ENCODE results near the gene PHLPP2.
A peak's percentile ranks its signal among the peaks of the same experiment; 100 is the strongest.

The PHLPP2 gene, protein sequence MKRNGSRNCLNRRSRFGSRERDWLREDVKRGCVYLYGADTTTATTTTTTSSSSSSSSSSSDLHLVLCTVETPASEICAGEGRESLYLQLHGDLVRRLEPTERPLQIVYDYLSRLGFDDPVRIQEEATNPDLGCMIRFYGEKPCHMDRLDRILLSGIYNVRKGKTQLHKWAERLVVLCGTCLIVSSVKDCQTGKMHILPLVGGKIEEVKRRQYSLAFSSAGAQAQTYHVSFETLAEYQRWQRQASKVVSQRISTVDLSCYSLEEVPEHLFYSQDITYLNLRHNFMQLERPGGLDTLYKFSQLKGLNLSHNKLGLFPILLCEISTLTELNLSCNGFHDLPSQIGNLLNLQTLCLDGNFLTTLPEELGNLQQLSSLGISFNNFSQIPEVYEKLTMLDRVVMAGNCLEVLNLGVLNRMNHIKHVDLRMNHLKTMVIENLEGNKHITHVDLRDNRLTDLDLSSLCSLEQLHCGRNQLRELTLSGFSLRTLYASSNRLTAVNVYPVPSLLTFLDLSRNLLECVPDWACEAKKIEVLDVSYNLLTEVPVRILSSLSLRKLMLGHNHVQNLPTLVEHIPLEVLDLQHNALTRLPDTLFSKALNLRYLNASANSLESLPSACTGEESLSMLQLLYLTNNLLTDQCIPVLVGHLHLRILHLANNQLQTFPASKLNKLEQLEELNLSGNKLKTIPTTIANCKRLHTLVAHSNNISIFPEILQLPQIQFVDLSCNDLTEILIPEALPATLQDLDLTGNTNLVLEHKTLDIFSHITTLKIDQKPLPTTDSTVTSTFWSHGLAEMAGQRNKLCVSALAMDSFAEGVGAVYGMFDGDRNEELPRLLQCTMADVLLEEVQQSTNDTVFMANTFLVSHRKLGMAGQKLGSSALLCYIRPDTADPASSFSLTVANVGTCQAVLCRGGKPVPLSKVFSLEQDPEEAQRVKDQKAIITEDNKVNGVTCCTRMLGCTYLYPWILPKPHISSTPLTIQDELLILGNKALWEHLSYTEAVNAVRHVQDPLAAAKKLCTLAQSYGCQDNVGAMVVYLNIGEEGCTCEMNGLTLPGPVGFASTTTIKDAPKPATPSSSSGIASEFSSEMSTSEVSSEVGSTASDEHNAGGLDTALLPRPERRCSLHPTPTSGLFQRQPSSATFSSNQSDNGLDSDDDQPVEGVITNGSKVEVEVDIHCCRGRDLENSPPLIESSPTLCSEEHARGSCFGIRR (N-terminal part only)

DNA sequence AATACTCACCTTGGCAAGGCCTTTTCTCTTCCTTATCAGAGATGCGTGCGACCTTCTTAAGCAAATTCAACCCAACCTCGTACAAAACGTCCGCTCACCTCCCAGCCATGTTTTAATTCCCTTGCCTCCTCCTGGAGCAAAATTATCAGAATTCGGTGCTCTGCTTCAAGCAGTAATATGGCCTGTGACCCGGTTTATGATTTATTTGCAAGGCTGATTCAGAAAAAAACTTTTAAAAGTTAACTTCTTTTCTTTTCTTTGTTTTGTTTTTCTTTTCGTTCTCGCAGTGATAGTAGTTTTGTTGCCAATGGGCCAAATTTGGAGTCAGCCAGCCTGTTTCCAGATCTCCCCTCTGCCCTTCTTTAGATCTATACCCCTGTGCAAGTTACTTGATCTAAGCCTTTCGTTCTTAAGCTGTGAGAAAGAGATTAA lies at the start of gene PHLPP2:
Gene PHLPP2, minus strand, starts transcription at position 382 of the 432 bp plus-strand sequence. CDS start 9,906 bp downstream, outside the sequence.
- no peak for DNase-seq (ENCODE audit: low read depth)

DNA sequence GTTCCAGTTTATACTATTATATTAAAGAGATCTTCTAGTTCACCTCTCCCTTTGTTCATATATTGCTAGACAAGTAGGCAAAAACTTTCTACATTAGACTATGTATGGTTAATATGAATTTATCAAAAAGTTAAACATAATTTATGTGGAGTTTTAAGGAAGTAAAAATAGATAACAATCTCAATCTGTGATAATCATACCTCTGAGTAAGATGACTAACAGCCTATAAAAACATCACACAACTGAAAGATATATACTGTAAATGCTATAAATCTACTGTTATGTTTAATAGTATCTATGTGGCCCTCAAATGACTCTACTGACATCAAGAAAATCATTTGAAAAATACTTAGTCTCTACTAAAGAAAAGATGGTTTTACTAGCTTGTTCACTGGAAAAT lies 47.1 kb upstream of the PHLPP2 start:
- no peak for DNase-seq (ENCODE audit: low read depth)

DNA sequence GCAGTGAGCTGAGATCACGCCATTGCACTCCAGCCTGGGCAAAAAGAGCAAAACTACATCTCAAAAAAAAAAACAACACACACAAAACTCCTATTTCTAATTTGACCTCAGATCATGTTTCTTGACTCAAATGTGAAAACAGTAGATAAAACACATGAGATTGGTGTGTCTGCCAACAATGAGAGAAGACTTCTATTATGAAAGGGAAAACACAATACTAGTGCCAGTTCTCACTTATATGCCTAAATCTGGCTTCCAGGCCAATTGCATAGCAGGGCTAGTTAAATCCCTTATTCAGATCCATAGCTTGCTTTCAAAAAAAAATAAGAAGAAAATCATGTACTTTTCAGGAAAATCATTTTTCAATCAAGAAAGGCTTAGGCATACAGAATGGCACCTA lies 44.7 kb upstream of the PHLPP2 start:
- peak; percentile 1 for DNase-seq (ENCODE audit: low read depth)

DNA sequence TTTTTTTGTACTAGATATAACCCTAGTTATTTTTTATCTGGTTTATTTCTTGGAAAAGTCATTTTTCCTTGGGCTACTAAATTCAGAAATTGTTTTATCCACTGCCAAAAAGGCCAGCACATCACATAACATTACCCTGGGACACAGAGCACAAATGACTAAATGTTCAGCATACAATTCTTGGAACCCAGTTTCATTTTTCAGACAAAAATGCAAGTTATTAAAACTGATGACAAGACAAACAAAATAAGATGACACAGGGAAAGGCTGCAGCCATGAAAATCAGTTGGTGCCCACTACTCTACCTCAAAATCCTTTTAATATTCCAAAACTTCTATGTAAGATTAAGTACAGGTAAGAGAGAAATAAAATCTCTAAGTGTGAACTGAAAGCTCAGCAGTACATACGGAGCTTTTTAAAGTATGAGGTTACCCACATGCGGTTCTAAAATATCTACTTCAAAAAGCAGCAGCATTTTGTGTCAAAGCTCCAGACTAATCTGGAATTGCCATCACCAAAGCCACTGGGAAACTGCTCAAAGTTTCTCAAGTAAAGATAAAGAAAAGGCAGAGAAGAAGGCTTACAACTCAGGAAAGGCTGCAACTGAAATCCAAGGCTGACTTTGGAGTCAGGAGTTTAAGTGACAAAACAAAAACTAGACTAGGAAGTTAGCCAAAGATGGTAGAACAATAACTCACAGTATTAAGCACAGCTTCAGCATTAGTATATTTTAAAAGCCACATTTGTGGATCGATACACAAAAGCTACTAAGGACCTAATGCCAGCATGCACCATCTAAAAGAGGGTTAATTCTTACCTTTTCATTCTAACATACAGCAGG lies 42.8 kb upstream of the PHLPP2 start:
- DNase-seq (ENCODE audit: low read depth) = no peak

DNA sequence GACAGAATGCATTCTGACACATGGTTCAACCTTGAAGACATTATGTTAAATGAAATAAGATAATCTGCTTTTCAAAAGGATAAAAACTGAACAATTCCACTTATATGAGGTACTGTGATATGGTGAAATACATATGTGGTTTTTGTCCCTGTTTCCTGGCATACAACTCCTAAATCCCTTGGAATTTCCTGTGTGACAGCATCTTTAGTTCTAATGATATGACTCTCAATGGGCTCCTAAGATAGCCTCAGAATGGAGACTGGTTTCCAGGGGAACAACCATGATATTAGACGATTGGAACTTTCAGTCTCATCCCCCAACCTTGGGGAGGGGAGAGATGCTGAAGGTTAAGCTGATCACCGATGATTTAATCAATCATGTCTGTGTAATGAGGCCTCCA lies 37.7 kb upstream of the PHLPP2 start:
- no peak for DNase-seq (ENCODE audit: low read depth)

DNA sequence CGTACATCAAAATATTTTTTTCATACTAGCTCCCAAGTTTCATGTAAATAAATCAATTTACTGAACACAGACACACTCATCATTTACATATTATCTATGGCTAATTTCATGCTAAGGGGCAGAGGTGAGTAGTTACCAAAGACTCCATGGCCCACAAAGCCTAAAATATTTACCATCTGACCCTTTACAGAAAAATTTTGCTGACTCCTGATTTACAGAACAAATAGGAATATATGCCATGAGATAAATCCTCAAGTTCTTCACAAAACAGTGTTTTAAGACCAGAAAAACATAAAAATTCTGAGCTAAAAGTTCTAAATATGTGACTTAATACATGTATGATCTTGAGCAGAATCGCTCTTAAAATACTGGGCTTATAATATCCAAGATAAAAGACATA lies 36.6 kb upstream of the PHLPP2 start:
- no peak for DNase-seq (ENCODE audit: low read depth)

DNA sequence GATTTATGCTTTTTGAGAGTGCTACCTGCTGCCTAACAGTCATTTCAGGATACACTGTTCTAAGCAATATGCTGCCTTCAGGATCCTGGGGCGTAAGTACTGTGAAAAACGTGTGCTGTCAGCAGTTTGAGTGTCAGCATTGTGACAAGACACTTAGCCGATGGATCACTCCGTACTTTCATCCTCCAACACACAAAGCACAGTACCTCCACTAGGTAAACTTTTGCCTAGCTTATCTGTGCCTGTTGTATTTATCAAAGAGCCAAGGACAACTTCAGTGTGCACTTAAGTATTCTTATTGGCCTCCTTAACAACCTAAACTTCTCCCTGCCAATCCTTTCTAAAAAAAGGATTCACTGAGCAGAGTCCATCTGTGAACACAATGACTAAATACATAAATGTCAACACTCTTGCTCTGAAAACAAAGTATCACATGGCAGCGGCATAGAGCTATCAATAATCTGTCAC lies 33.8 kb upstream of the PHLPP2 start:
- DNase-seq (ENCODE audit: low read depth) = no peak

DNA sequence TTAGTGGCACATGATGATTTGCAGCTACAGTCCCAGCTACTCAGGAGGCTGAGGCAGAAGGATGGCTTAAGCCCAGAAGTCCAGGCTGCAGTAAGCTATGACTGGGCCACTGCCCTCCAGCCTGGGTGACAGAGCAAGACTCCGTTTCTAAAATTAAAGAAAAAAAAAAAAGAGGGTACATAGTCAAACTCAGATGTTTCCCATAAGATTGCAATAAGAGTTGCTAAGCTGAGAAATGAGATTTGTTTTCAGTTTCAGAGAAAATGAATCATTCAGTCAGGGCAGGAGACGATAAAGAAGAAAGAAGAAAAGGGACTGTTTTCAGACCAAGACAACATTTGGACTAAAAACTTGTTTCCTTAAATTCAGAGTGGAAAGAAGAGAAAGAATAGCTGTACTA lies 30.2 kb upstream of the PHLPP2 start:
- DNase-seq (ENCODE audit: low read depth) = no peak

DNA sequence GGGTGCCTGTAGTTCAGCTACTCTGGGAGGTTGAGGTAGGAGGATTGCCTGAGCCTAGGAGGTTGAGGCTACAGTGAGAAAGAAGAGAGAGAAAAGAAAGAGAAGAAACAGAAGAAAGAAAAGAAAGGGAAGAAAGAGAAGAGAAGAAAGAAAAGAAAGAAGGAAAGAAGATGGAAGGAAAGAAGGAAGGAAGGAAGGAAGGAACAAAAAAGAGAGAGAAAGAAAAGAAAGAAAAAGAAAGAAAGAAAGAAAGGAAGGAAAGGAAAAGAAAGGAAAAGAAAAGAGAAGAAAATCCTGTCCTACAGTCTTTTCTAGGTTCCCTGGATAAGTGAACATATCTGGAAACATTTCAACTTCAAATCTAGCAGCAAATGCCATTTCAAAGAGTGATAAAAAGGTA lies 29.6 kb upstream of the PHLPP2 start:
- no peak for DNase-seq (ENCODE audit: low read depth)

DNA sequence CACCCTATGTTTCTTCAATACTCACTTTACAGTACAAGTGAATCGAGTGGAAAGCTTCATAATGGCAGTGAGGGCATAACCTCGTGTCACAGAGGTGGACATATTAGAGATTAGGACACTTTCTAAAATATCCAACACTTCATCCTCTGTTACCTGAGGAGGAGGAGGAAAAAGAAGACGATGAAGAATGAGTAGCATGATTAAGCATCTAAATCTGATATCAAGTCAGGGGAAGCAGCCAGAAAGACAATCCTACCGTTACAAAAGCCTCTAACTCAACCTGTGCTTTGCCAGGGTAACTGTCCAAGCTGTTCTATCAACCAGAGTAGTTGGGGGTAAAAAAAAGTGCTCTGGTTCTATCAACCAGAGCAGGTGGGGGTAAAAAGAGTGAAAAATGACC lies 23.7 kb upstream of the PHLPP2 start:
- DNase-seq (ENCODE audit: low read depth) = no peak

DNA sequence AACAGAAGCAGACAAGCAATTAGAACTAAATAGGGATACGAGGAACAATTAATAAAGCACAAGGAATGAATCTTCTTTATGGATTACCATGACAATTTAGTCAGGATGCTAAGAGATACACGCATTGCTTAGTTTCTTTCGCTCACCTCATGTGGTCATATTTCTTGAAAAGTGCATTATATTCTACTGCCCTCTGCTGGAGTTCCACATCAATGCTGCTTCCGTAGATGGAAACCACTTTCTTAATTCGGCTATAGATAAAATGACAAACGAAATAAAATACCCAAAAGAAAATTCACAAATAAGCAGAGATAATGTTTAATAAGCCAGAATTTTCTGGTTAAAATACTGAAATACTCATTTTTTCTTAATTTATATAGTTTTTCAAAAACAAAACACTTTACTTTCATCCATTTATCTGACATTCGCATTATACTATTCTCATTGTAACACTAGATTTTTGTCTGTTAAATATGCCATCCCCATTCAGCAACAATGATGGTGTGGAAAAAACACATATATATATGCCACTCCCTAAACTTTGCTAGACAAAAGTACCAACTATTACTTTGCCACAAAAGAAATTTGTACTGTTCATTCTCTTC lies 22.0 kb upstream of the PHLPP2 start:
- DNase-seq (ENCODE audit: low read depth) = no peak

DNA sequence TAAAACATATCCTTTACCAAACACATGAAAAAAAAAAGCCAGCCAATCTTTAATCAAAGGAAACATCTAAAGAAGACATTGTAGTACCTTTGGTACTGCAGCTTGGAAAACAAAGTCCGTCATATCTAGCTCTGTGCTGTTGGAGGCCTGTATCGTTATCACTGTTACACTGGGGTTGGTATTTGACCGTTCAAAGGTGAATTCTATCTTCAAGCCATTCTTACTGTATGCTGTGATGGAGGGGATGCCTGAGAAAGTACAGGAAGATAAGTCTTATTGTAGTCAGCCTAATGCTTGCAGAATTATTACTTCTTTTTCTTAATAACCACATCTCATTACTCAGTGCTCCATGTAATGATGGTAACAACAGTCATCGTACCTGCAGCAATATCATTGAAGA lies 14.4 kb upstream of the PHLPP2 start:
- DNase-seq (ENCODE audit: low read depth) = no peak

DNA sequence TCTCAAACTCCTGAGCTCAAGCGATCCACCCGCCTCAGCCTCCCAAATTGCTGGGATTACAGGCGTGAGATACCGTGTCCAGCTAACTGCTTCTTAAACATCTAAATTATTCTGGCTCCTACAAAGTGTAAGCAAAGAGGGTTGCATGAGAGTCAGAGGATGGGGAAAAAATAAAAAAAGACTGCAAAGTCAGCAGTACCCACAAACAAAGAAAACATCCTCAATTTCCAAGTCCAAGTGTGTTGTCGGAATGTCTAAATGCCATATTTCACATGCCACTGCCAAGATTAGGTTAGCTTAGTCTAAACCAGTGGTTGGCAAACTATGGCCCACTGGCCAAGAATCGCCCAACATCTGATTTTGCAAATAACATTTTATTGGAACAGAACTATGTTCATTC lies 13.0 kb upstream of the PHLPP2 start:
- no peak for DNase-seq (ENCODE audit: low read depth)

DNA sequence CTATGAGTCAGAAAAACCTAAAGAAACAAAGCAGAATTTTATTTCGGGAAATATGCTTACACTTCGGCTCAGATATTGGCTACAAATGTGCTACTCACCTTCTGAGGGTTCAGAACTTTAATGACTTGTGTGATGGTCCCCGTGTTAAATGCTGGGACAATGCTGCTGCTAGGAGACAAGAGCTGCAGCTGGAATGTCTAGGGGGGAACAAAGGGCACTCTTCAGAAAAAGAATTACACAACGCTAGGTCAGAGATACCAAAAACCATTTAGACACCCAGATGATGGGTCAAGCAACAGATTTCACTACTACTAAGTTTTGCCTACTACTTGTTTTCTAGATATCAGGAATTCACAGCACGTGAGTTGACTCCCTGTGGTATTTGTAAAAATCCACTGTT lies 10.0 kb upstream of the PHLPP2 start:
- DNase-seq (ENCODE audit: low read depth) = no peak

DNA sequence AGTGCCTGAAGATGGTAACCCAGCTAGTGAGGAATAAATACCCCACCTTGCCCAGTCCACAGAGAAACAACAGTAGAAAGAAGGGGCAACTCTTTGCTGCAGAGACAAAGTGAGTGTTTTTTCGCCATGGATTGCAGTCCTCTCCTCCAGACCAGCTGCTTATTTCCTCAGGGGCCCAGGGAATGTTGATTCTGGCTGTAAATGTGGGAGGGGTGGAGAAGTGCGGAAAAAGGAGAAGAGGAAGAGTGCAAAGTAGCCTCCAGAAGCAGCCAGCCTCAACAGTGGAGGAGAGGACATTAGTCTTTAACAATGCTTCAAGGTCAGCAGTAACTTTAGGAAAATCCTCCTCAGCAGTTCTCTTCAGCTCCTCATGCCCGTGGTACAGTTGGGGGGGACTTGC lies 8.1 kb upstream of the PHLPP2 start:
- DNase-seq (ENCODE audit: low read depth) = no peak

DNA sequence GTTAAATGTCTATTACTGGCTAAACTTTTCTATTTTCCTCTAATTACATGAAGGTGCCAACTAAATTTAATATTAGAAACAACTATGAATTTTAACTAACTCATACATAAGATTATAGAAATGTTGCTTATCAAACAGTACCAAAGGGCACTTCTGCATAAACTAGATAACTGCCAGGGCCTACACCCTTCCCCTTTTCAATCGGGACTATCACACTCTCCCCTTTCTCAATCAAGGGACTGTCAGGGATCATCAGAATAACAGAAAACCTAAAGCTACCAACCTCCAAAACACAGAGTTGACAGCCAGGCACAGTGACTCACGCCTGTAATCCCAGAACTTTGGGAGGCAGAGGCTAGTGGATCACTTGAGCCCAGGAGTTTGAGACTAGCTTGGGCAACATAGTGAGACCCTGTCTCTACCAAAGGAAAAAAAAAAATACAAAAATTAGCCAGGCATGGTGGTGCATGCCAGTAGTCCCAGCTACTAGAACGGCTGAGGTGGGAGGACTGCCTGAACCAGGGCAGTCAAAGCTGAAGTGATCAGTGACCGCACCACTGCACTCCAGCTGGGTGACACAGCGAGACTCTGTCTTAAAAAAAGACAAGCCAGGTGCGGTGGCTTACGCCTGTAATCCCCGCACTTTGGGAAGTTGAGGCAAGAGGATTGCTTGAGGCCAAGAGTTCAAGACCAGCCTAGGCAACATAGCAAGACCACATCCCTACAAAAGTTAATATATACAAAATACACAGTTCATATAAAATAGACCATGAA lies 3.2 kb upstream of the PHLPP2 start:
- DNase-seq (ENCODE audit: low read depth) = no peak

DNA sequence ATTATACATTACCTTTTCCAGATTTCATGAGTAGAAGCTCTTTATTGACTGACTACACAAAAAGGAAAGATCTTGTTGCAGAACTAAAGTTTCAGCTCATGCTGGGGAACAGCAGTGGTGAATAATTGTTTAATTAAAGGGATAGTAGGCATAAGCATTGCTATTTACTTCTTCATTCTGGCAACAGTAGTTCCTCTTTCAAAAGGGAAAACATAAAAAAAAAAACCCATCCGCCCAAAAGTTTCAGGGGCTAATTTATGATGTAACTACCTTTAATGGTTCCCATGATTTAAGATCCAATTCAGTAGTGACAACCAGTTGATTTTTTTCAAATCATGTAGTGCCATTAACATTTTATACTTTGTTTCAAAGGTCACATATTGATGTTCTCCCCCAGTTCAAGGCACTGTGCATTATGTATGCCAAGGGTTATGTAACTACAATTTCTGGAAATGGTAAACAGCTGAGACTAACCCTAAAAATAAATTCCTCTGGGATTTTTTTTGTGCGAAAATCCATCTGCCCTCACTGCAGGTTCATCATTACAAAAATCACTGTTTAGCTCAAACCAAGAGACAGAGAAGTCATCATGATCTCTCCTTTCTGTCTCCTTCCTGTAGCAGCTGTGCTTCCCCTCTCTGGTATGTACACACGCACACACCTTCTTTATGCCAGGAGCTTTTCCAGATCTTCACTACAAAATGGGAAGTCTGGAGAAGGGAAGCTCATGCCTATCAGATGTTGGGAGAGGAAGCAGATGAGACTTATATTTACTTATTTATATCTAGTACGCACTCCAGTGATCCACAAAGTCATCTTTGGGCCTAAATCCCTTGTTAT lies 2.2 kb upstream of the PHLPP2 start:
- no peak for DNase-seq (ENCODE audit: low read depth)

DNA sequence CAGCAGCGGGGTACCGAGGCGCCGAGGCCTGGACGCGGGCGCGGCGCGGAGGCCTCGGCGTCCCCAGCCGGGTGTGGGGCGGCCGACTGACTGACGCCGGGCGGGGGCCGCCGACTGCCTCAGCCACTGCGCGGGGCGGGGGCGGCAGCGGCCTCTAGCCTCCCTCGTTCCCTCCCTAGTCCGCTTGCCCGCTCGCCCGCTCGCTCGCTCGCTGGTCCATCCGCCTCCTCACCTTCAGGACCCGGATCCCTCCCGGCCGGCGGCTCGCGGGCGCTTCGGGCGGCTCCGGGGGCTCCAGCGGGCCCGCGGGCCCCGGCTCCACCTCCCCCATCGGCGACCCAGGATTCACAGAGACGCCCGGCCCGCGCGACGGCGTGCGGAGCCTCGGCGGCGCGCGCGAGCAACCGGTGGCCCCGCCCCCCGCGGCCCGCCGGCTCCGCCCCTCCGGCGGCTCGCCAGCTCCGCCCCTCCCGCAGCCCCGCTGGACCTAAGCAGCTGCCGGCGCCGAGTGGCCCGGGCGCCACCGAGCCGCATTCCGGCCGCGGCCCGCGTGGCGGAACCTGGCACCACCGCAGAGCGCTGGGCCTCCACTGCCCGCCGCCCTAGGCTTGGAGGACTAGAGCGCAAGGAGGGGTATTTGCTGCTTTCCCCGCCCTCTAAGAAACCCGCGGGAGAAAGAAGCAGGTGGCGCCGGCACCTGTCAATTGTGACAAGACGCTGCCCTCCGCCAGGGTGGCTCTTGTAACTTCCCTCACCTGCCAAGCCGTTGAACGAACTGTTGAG lies 773 bp downstream of the PHLPP2 start:
- no peak for DNase-seq (ENCODE audit: low read depth)

Measured in fibroblast of the conjunctiva (primary cell).